Neural progenitor cell (in vitro differentiated cells): ENCODE results near the gene PRKCE. TPM values are rescaled to one million over a fixed set of nuclear protein-coding genes. Genes with fewer than 3 reads are reported as not detected.
A peak's percentile ranks its signal among the peaks of the same experiment; 100 is the strongest.

Experiments
- DNase-seq: peaks from one replicate; pipeline ENCODE4 v3.0.0-alpha.2; 2016; ENCODE audit warnings: low spot score
- H2AFZ ChIP-seq: fragments of 200-600 bp; sonication (generic); replicated peaks from 2 replicates; pipeline ENCODE4 v1.6.1; 2016; ENCODE audit warnings: antibody characterized with exemption
- H3F3A ChIP-seq: fragments of 200-600 bp; sonication (generic); 2 replicates; pipeline ENCODE4 v1.6.1; 2016; ENCODE audit warnings: antibody characterized with exemption, low read depth
- H3K27ac ChIP-seq: fragments of 200-600 bp; sonication (generic); 2 replicates; pipeline ENCODE4 v1.5.1; 2016; ENCODE audit warnings: mild to moderate bottlenecking
- H3K27me3 ChIP-seq: fragments of 200-600 bp; sonication (generic); 2 replicates; pipeline ENCODE4 v1.6.1; 2016; ENCODE audit warnings: mild to moderate bottlenecking, moderate library complexity
- H3K36me3 ChIP-seq: fragments of 200-600 bp; sonication (generic); 2 replicates; pipeline ENCODE4 v1.5.1; 2016
- H3K4me1 ChIP-seq: fragments of 200-600 bp; sonication (generic); 2 replicates; pipeline ENCODE4 v1.6.1; 2016; ENCODE audit warnings: mixed run types
- H3K4me2 ChIP-seq: fragments of 200-600 bp; sonication (generic); 2 replicates; pipeline ENCODE4 v1.6.1; 2016
- H3K4me3 ChIP-seq: fragments of 200-600 bp; sonication (generic); 2 replicates; pipeline ENCODE4 v1.5.1; 2016
- H3K79me2 ChIP-seq: fragments of 200-600 bp; sonication (generic); 2 replicates; pipeline ENCODE4 v1.6.1; 2016; ENCODE audit warnings: low read depth
- H3K9ac ChIP-seq: fragments of 200-600 bp; sonication (generic); 2 replicates; pipeline ENCODE4 v1.6.1; 2016
- H3K9me3 ChIP-seq: fragments of 200-600 bp; sonication (generic); 2 replicates; pipeline ENCODE4 v1.5.1; 2016; ENCODE audit warnings: low read depth
- H4K20me1 ChIP-seq: fragments of 200-600 bp; sonication (generic); 2 replicates; pipeline ENCODE4 v1.6.1; 2016; ENCODE audit warnings: low read depth
- H3K27ac Mint-ChIP-seq: 3 replicates; pipeline ENCODE4 v1.8.0; 2021; ENCODE audit warnings: mixed read lengths
- H3K27me3 Mint-ChIP-seq: 2 replicates; pipeline ENCODE4 v1.8.0; 2022; ENCODE audit warnings: low read depth, mild to moderate bottlenecking, inconsistent platforms, moderate library complexity, mixed read lengths; ENCODE audit not compliant: insufficient read depth
- H3K36me3 Mint-ChIP-seq: 3 replicates; pipeline ENCODE4 v1.8.0; 2021; ENCODE audit warnings: mixed read lengths
- H3K4me1 Mint-ChIP-seq: 3 replicates; pipeline ENCODE4 v1.8.0; 2021; ENCODE audit warnings: mixed read lengths
- H3K4me3 Mint-ChIP-seq: 3 replicates; pipeline ENCODE4 v1.8.0; 2021; ENCODE audit warnings: mild to moderate bottlenecking, moderate library complexity, mixed read lengths
- H3K9me3 Mint-ChIP-seq: 3 replicates; pipeline ENCODE4 v1.8.0; 2020; ENCODE audit warnings: mixed read lengths
- CTCF ChIP-seq: fragments of 200-600 bp; sonication (generic); IDR thresholded peaks from 2 replicates; pipeline ENCODE4 v1.5.1; 2017; ENCODE audit warnings: antibody characterized with exemption, mild to moderate bottlenecking
- EZH2 ChIP-seq: fragments of 200-600 bp; sonication (generic); IDR thresholded peaks from 2 replicates; pipeline ENCODE4 v1.6.1; 2017; ENCODE audit warnings: antibody characterized with exemption, mild to moderate bottlenecking, moderate library complexity
- EZH2phosphoT487 ChIP-seq: fragments of 200-600 bp; sonication (generic); IDR thresholded peaks from 2 replicates; pipeline ENCODE4 v1.6.1; 2017; ENCODE audit warnings: antibody characterized with exemption
- total RNA-seq: library from RNA; depleted of rRNA; stranded (reverse); fragments of >200 nt; gene quantifications from 2 replicates; pipeline ENCODE4 v1.2.3, GENCODE V29; 2015; ENCODE audit warnings: low replicate concordance

PRKCE gene
- total RNA-seq, 1 donor from 2014 or later = 4.1 TPM

GRCh38 chr2:46132996-46133395 is 481.5 kb downstream of the PRKCE start:
- Mint-ChIP-seq H3K36me3 (peaks cover 2% of the 10 kb centered on the region), H3K4me3 (no peak overlapping the region), H3K27me3 (peaks cover 6% of the 10 kb centered on the region), H3K4me1 (peaks cover 6% of the 10 kb centered on the region), H3K27ac (no peak overlapping the region), H3K9me3 (no peaks in the 10 kb centered on the region)
- Histone ChIP-seq H3F3A (no peaks in the 10 kb centered on the region), H3K9ac (no peak overlapping the region), H2AFZ (no peak overlapping the region), H3K4me3 (no peak overlapping the region), H3K36me3 (no peaks in the 10 kb centered on the region), H3K9me3 (no peaks in the 10 kb centered on the region), H3K79me2 (no peaks in the 10 kb centered on the region), H3K27me3 (no peaks in the 10 kb centered on the region), H3K4me2 (no peak overlapping the region), H3K4me1 (peaks cover 6% of the 10 kb centered on the region), H4K20me1 (no peaks in the 10 kb centered on the region), H3K27ac (no peak overlapping the region)
- no peak for DNase-seq
- TF ChIP-seq CTCF (no peak), EZH2phosphoT487 (no peak), EZH2 (no peak)

DNA sequence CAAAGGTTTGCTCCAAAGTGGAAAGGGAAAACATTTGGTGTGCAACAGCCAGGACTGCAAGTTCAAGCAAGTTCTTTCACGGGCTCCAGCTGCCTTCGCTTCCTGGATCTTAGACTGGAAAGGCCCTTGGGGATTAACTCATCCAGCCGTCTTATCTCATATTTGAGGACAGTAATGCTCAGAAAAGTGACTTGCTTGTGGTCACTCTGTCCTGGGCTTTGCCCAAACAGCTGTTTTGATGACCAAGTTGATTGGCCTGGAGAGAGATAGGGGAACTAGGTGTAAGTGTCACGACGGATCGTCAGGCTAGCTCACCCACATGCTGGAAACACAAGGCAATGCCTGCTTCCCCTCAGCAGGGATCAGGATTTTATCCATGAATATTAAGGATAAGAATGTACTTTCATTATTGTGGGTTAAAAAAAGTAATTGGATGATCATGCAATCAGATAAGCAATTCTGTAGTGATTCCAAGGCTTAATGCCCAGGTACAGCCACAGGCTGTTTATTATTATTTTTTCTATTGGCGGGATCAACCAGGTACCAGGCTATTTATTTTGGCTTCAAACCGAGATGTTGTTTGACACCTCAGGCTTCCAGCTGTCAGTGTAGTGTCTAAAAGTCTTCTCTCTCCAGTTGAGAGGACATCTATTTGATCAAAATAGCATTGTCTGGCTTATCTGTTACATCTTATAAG is 483.2 kb downstream of the PRKCE start:
- Mint-ChIP-seq H3K27me3 (peaks cover 6% of the 10 kb centered on the region), H3K36me3 (peaks cover 2% of the 10 kb centered on the region), H3K9me3 (no peaks in the 10 kb centered on the region), H3K27ac (no peak overlapping the region), H3K4me1 (peaks cover 6% of the 10 kb centered on the region), H3K4me3 (no peak overlapping the region)
- Histone ChIP-seq H3K4me1 (peaks cover 6% of the 10 kb centered on the region), H3K36me3 (no peaks in the 10 kb centered on the region), H2AFZ (no peak overlapping the region), H3K4me2 (no peak overlapping the region), H3K4me3 (no peak overlapping the region), H3K9me3 (no peaks in the 10 kb centered on the region), H3K27ac (no peak overlapping the region), H4K20me1 (no peaks in the 10 kb centered on the region), H3F3A (no peaks in the 10 kb centered on the region), H3K9ac (no peak overlapping the region), H3K27me3 (no peaks in the 10 kb centered on the region), H3K79me2 (no peaks in the 10 kb centered on the region)
- TF ChIP-seq EZH2phosphoT487 (no peak), CTCF (no peak), EZH2 (no peak)
- DNase-seq = no peak

DNA sequence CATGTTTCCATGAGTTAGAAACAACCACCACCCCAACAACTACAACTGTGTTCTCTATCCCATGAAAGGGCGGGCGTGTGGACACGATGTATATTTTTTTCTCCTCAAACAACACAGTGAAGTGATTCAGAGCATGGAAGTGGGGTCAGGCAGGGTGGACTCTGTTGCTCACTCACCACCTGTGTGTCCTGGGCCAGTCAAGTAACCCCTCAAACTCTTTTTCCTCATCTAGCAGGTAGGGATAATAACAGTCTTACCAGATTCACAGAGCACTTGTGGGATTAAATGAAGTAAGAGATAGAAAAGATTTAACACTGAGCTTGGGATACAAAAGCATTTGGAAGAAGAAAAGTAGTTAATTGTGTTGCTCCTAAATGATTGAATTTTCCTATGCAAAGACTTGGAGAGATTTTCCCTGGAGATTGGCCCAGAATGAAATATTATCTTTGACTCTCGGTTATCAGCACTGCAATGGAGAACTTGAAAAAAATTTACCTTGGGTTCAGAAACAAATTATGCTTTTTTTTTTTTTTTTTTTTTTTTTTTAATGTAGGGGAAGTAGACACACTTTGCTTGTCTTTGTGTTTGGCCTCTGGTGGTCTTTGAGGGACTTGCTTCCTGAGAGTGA is 483.9 kb downstream of the PRKCE start:
- Histone ChIP-seq H3K27me3 (no peaks in the 10 kb centered on the region), H2AFZ (no peak overlapping the region), H3K4me3 (no peak overlapping the region), H3K79me2 (no peaks in the 10 kb centered on the region), H3K9me3 (no peaks in the 10 kb centered on the region), H3K9ac (no peak overlapping the region), H3K27ac (no peak overlapping the region), H3K4me1 (peaks cover 6% of the 10 kb centered on the region), H4K20me1 (no peaks in the 10 kb centered on the region), H3F3A (no peaks in the 10 kb centered on the region), H3K4me2 (no peak overlapping the region), H3K36me3 (no peaks in the 10 kb centered on the region)
- Mint-ChIP-seq H3K36me3 (peaks cover 2% of the 10 kb centered on the region), H3K27me3 (peaks cover 6% of the 10 kb centered on the region), H3K9me3 (no peaks in the 10 kb centered on the region), H3K4me1 (peaks cover 6% of the 10 kb centered on the region), H3K27ac (peak overlapping the region; percentile 7), H3K4me3 (no peak overlapping the region)
- TF ChIP-seq EZH2phosphoT487 = no peak
- TF ChIP-seq CTCF = no peak
- no peak for TF ChIP-seq EZH2
- DNase-seq = no peak
